ENCODE measurements around the gene AMHR2.

The AMHR2 gene

GRCh38 chr12:53453953-53454640 lies 30.4 kb downstream of the AMHR2 start:
- no peak for DNase-seq (ENCODE audit: low read depth)

GRCh38 chr12:53454707-53455106 lies 31.1 kb downstream of the AMHR2 start:
- DNase-seq (ENCODE audit: low read depth) = no peak

- DNase-seq (ENCODE audit: low read depth) = peak; percentile 85
Observed at GRCh38 chr12:53456654-53457366, 33.2 kb downstream of the AMHR2 start.

- no peak for DNase-seq (ENCODE audit: low read depth)
Observed at GRCh38 chr12:53459097-53459496, 35.4 kb downstream of the AMHR2 start.

- DNase-seq (ENCODE audit: low read depth) = no peak
Observed at GRCh38 chr12:53461059-53461458, 37.4 kb downstream of the AMHR2 start.

GRCh38 chr12:53461591-53461990 lies 37.9 kb downstream of the AMHR2 start:
- DNase-seq (ENCODE audit: low read depth) = no peak

GRCh38 chr12:53462935-53463334 lies 39.3 kb downstream of the AMHR2 start:
- DNase-seq (ENCODE audit: low read depth) = no peak

GRCh38 chr12:53463802-53464560 lies 40.3 kb downstream of the AMHR2 start:
- no peak for DNase-seq (ENCODE audit: low read depth)

GRCh38 chr12:53464685-53465418 lies 41.2 kb downstream of the AMHR2 start:
- DNase-seq (ENCODE audit: low read depth) = no peak

- DNase-seq (ENCODE audit: low read depth) = no peak
Observed at GRCh38 chr12:53465679-53466078, 42.0 kb downstream of the AMHR2 start.

GRCh38 chr12:53466640-53467039 lies 43.0 kb downstream of the AMHR2 start:
- no peak for DNase-seq (ENCODE audit: low read depth)

- no peak for DNase-seq (ENCODE audit: low read depth)
Observed at GRCh38 chr12:53467082-53467481, 43.4 kb downstream of the AMHR2 start.

GRCh38 chr12:53467880-53468279 lies 44.2 kb downstream of the AMHR2 start:
- DNase-seq (ENCODE audit: low read depth) = no peak

- DNase-seq (ENCODE audit: low read depth) = no peak
Observed at GRCh38 chr12:53468282-53468681, 44.6 kb downstream of the AMHR2 start.

- no peak for DNase-seq (ENCODE audit: low read depth)
Observed at GRCh38 chr12:53472056-53472582, 48.5 kb downstream of the AMHR2 start.

GRCh38 chr12:53474077-53474476 lies 50.4 kb downstream of the AMHR2 start:
- DNase-seq (ENCODE audit: low read depth) = peak; percentile 61

GRCh38 chr12:53474819-53475218 lies 51.2 kb downstream of the AMHR2 start:
- no peak for DNase-seq (ENCODE audit: low read depth)

GRCh38 chr12:53476769-53477209 lies 53.1 kb downstream of the AMHR2 start:
- DNase-seq (ENCODE audit: low read depth) = peak; percentile 46

- DNase-seq (ENCODE audit: low read depth) = peak; percentile 27
Observed at GRCh38 chr12:53478865-53479264, 55.2 kb downstream of the AMHR2 start.

GRCh38 chr12:53479331-53479730 lies 55.7 kb downstream of the AMHR2 start:
- DNase-seq (ENCODE audit: low read depth) = no peak

GRCh38 chr12:53480491-53481442 lies 57.1 kb downstream of the AMHR2 start:
- no peak for DNase-seq (ENCODE audit: low read depth)

All from amniotic epithelial cell (primary cell).